ENCODE results near the gene LGALS12.
"Not testable (repeated sequence)": the region's sequence is repeated elsewhere in the genome, so short reads cannot be mapped to it uniquely, and the experiment has no call there.

Gene LGALS12

DNA sequence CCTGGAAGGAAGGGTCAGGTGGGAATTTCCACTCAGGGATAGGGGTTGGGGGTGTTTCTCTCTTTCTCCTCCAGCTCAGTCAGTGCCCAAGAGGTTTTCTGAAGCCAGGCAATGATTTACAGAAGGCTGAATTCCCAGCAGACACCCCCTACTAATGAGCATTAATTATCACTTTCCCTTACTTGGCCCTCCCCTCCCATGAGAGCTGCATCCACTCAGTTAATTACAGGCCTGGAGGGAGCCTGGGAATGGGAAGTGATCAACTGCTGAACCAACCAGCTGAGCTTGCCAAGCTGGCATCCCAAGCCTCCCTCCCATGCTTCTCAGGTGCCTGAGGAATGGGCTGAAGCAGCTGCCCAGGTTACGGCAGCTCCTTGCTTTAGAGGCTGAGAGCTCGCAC is 992 bp downstream of the LGALS12 start:
- DNase-seq, result no peak

DNA sequence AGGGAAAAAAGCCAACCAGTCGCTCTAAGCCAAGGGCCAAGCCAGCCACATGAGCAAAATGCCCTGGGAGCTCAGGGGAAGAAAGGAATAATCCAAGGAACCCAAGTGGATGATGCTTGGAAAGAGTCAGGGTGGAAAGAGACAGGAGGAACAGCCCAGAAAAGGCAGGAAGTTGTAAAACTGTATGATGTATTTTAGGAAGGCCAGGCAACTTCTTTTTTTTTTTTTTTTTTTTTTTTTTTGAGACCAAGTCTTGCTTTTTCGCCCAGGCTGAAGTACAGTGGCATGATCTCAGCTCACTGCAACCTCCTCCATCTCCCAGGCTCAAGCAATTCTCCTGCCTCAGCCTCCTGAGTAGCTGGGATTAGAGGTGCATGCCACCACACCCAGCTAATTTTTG is 1.6 kb downstream of the LGALS12 start:
- DNase-seq, result no peak

DNA sequence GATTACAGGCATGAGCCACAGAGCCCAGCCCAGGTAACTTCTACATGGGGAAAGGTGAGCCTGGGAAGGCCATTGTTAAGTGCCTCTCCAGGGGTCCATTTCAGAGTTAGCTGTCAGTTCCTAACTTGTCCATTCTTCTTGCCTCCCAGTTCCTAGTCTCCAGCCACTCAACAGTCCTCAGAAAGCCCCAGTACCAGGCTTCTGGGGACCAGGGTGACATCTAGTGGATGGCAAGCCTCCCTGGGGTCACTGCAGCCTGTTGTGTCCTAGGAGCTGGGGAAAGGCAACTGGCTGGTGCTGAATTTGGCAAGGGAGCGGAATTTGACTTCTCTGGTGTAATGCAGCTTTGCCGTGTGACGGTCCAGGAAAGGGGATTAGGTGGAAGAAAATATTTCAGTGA is 2.1 kb downstream of the LGALS12 start:
- no peak for DNase-seq

DNA sequence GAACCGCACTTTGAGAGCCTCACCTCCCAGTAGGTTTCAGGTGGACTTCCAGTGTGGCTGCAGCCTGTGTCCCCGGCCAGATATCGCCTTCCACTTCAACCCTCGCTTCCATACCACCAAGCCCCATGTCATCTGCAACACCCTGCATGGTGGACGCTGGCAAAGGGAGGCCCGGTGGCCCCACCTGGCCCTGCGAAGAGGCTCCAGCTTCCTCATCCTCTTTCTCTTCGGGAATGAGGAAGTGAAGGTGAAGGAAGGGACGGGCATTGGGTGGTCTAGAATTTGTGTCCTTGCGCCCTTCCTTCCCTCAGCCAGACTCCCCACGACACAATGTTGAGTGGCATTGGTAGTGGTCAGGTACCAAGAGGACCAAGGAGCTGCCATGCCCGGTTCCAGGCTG is 2.9 kb downstream of the LGALS12 start:
- no peak for DNase-seq

DNA sequence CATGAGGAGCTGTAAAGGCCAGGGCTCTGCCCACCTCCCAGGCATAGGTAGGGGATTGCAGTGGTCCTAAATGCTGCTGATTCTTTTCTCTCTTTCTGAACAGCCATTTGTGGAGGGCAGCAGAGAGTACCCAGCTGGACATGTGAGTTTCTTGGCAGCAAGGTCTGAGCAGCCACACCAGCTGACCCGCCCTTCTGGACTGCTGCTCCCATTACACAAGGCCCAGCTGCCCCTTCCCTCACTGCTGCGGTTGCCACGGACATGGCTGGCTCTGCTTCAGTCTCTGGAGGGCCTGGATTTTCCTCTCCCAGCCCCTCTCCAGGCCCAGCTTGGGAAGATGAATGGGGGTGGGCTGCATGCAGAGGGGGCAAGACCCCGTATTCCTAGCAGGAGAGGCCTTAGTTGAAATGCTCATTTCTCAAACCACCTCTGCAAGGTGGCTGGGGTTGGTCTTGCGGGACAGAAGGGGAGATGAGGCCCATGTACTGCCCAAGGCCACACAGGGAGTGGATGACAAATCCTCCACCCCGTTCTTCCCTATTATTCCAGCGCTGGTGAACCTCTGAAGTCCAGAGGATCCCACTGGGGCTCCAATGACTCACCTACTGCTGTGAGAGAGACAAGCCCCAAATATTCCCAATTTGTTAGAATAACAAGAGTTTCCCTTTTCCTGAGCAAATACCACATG is 4.6 kb downstream of the LGALS12 start:
- DNase-seq, result no peak

DNA sequence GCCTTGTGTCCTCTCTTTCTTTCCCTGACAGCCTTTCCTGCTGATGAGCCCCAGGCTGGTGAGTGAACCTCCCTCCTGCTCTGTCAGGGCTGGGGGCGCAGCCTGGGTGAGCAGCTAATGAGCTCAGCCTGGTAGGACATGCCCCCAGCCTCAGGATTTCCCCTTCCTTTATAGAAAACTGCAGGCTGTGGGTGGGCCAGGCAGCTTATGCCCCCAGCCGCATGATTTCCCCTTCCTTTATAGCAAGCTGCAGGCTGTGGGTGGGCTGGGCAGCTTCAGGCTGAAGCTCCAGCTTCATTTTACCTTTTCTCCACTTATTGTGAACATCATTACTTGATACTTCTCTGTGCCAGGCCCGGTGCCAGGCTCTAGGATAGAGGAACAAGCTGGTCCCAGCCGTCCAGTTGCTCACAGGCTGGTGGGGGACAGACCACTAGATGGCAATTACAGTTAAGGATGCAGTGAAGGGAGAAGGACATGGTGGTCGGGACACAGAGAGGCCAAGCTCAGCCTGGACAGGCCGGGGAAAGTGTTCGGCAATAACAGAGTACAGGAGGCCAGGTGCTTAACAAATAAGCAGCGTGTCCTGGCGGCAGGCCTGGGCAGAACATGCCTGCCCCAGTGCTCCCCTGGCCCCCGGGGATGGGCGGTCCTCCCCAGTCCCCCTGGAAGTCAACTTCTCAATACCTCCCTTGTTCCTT is 5.3 kb downstream of the LGALS12 start:
- no peak for DNase-seq

DNA sequence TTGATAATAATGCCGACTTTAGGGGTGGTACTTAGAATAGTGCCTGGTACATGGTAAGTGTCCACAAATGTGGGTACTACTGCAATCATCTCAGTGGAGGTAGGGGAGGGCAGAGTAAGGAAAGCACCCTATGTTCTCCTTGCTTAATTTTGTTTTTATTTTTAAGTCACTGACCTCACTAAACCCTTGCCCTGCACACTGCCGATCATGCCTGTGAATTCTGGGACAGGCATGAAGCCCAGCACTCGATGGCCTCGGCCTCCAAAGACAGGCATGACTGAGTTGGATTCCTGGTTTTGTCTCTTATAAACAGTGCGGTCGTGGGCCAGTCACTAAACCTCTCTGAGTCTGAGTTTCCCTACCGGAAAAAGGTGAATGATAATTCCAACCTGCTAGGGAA is 6.9 kb downstream of the LGALS12 start:
- no peak for DNase-seq

DNA sequence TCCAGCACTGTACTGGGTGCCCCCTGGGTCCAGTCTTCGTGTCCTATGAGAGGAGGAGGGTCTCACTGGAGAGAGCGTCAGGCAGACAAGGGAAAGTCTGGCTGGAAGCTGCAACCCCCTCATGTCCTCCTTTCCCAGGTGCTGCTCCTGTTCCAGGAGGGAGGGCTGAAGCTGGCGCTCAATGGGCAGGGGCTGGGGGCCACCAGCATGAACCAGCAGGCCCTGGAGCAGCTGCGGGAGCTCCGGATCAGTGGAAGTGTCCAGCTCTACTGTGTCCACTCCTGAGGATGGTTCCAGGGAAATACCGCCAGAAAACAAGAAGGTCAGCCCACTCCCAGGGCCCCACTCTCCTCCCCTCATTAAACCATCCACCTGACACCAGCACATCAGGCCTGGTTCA is 10.2 kb downstream of the LGALS12 start:
- no peak for DNase-seq

DNA sequence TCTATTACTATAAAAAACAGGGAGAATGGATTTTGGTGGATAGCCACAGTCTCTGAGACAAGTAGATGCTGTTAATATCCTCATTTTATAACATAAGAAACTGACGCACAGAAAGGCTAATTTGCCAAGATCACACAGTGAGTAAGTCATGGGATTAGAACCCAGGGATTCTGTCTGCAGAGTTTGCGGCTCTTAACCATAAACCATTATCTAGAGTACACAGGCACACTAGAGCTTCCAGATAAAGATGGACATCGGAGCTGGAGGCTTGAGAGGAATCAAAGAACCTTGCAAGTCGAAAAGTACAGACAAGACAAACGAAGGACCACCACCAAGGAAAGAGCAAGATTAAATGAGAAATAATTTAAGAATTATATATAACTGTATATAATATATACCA is 11.3 kb downstream of the LGALS12 start:
- DNase-seq, result no peak

DNA sequence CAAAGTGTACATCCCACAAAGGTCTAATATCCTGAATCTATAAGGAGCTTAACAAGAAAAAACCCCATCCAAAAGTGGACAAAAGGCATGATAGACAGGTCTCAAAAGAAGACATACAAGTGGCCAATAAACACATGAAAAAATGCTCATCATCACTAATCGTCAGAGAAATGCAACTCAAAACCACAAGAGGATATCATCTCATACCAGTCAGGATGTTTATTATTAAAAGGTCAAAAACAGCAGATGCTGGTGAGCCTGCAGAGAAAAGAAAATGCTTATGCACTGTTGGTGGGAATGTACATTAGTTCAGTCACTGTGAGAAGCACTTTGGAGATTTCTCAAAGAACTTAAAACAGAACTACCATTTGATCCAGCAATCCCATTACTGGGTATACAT is 12.7 kb downstream of the LGALS12 start:
- no peak for DNase-seq

DNA sequence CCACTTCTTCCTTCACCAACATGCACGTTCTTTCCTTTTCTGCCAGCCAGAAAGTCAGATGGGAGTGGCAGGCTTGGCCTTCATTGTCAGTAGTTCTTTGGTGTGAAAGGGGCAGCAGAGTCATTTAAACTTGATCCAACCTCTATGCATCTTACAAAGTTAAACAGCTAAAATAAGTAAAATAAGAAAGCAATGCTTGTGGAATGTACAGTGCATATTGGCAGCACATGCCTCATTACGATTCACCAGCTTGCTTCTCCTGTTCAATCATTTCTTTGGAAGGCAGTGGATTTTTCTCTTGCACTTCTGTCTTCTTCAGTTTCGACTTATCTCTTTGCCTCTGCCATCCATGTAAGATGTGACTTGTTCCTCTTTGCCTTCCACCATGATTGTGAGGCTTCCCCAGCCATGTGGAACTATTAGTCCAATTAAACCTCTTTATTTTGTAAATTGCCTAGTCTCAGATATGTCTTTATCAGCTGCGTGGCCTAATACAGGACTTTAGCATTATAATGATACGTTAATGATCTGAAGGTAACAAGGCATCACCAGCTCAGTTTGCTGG is 14.8 kb downstream of the LGALS12 start:
- DNase-seq, result no peak

DNA sequence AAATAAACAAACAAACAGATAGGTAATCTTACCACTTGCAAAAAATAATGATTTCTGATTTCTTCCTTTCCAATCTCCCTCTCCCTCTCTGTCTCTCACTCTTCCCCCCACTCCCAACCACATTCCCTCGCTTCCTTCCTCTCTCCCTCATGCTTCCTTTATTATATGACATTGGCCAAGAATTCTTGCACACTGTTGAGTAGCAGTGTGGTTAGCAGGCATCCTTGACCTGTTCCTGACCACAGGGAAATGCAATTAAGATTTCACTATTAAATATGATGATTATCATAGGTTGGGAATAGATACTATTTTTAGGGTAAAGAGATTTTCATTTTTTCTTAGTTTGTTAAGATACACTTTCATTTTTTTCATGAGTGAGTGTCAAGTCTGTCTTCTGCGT is 16.0 kb downstream of the LGALS12 start:
- no peak for DNase-seq

DNA sequence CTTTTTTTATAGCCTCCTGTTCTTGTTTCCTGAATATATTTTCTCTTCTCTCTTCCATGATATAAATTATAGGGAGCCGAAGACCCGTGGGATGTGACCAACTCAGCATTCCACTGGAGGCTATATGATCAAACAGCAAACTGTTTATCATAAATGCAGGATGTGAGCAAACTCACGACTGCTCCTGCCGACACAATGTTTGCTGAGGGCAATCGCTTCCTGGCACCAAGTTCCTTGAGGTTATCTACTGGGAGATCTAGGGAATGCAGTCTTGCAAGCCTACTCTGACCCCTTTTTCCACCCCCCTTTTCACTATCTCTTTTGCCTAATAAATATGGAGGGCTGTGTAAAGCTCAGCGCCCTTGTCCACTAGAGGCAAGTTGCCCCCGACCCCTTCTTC is 17.3 kb downstream of the LGALS12 start:
- no peak for DNase-seq

DNA sequence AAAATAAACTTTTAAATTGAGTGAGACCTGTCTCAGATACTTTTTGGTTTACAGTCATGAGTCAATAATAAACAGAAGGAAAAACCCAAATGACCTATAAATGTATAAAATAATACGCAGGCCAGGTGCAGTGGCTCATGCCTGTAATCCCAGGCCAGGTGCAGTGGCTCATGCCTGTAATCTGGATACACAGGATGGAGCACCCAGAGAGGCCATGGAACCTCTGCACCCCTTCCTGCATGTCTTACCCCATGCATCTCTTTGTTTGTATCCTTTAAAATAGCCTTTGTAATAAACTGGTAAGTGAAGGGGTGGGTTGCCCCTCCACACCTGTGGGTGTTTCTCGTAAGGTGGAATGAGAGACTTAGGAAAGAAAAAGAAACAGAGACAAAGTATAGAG is 21.8 kb downstream of the LGALS12 start:
- DNase-seq, result no peak

DNA sequence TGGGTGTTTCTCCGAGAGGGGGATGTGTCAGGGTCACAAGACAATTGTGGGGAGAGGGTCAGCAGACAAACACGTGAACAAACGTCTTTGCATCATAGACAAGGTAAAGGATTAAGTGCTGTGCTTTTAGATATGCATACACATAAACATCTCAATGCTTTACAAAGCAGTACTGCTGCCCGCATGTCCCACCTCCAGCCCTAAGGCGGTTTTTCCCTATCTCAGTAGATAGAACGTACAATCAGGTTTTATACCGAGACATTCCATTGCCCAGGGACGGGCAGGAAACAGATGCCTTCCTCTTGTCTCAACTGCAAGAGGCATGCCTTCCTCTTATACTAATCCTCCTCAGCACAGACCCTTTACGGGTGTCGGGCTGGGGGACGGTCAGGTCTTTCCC is 22.3 kb downstream of the LGALS12 start:
- not testable (repeated sequence) for DNase-seq

DNA sequence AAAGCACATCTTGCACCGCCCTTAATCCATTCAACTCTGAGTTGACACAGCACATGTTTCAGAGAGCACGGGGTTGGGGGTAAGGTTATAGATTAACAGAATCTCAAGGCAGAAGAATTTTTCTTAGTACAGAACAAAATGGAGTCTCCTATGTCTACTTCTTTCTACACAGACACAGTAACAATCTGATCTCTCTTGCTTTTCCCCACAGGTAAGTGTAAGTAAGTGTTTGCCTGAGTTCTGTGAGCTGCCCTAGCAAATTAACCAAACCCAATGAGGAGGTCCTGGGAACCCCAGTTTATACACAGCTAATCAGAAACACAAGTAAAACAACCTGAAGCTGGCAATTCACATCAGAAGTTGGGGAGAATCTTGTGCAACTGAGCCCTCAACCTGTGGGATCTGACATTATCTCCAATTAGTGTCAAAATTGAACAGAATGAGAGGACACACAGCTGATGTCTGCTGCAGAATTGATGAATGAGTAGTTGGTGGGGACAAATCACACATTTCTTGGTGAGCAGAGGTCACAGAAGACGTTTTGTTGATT is 22.9 kb downstream of the LGALS12 start:
- DNase-seq, result not testable (repeated sequence)

DNA sequence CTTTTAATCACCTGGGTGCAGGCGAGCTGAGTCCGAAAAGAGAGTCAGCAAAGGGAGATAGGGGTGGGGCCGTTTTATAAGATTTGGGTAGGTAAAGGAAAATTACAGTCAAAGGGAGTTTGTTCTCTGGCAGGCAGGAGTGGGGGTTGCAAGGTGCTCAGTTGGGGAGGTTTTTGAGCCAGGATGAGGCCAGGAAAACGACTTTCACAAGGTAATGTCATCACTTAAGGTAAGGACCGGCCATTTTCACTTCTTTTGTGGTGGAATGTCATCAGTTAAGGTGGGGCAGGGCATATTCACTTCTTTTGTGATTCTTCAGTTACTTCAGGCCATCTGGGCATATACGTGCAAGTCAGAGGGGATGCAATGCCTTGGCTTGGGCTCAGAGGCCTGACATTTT is 23.5 kb downstream of the LGALS12 start:
- not testable (repeated sequence) for DNase-seq

DNA sequence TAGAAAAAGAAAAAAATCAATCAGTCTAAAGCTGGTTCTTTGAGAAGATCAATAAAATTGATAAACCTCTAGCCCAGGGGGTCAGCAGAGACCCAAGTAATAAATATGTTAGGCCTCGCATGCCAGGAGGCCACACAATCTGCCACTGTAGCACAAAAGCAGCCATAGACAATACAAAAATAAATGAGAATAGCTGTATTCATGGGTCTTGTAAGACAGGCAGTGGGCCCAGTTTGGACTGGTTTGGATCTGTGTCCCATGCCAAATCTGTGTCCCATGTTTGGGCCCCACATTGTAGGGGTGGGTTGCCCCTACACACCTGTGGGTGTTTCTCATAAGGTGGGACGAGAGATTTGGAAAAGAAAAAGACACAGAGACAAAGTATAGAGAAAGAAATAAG is 24.1 kb downstream of the LGALS12 start:
- DNase-seq, result no peak

DNA sequence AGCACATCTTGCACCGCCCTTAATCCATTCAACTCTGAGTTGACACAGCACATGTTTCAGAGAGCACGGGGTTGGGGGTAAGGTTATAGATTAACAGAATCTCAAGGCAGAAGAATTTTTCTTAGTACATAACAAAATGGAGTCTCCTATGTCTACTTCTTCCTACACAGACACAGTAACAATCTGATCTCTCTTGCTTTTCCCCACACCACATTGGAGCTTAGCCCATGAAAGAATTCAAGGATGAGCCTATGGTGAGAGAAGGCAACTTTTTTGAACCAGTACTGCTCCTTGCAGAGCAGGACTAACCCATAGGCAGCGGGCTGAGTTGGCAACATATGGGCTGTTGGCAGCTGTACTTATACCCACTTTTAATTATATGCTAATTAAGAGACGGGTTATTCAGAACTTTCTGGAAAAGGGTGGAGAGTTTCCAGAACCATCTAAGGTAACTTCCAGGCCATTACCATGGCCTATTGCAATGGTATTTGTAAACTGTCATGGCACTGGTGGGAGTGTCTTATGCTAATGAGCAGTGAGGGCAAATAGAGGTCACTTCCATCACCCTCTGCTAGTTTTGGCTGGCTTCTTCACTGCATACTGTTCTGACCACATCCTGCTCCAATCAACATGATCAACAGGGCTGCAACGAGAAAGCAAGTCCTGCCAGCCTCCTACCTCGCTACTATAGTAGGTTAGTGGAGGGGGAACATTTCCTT is 25.3 kb downstream of the LGALS12 start:
- not testable (repeated sequence) for DNase-seq

DNA sequence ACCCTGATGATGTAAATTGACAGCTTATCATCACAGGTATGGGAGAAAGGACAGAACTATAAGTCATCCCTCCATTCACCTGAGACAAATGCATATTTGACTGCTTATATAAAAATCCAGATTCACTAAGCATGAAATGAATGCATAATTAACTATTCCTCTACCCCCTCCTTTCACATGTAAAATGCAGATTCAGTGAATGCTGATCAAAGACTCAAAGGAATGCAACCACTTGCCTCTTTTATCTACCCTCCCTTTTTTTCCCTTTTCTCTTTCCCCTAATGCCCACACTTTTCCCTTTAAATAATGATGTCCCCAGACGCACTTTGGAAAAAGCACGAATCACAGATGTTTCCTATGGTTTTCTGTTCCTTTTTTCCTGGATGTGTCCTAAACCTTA is 26.2 kb downstream of the LGALS12 start:
- no peak for DNase-seq

DNA sequence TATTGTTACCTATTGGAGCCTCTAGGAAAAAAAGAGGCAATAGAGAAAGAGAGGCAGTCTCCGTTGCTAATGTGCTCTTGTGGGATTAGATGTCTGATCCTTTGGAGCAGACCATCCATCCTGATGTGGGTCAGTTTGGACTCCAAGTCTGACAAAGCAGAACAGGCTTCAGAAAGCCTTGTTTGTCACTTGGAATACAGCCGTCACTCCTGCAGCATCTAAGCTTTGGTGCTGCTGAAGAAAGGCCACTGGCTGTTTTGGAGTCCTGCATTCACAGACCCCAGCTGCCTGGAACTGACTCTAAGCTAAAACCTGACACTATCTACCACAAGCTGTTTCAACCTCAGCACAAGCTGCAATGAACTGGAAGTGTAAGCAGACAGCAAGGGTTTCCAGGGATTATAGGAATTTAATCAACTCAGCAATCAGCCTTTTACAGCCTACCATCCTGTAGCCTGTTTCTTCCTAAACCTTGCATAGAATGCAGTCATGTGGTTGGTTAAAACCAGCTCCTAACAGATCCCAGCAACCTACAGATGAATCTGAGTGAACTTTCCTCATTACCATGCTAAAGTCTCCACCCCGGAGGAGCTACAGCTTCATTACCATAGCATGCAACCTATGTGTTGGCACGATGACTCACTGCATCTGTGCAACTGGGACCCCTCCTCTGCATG is 27.1 kb downstream of the LGALS12 start:
- DNase-seq, result no peak

DNA sequence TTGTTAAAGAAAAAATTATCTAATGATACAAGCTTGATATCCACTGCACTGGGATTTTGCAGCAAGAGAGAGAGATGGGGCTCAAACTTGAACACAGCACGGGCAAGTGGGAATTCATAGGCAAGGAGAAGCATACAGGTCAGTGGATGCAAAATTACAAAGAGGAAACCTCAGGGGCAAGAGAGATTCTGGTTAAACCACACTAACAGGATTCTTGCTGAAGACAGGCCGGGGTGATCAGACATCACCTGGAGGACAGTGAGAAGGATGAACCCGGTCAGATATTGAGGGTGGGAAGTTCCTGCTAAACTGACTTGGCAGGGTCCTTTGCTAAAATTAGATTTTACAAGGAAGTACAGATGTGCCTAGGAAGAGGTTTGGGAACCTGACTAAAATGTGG is 28.2 kb downstream of the LGALS12 start:
- DNase-seq, result no peak

DNA sequence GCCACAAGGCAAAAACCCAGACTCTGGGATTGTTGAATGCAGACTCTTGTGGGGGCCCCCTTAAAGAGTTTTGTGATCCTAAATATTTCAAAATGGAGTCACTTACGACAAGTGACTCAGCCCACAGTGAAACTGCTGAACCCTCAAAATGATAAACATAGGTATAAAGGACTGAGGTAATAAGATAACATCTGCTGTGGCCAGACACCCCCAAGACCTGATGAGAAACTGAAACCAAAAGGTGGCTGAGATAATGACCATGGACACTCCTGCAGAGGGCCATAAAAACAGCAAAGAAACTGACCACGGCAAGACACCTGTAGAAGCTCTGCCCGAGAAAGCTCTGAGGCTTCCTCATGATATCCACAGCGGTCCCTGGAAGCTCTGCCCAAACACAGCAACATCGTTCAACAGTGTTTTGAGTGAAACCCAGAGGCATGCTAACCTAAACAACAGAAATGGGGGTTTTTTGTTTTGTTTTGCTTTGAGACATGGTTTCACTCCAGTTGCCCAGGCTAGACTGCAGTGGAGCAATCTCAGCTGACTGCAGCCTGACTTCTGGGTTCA is 29.1 kb downstream of the LGALS12 start:
- no peak for DNase-seq
